ENCODE measurements around the gene REP15. TPM values are rescaled to one million over a fixed set of nuclear protein-coding genes. Genes with fewer than 3 reads are reported as not detected.

The REP15 gene
- total and polyA plus RNA-seq, 2 of the 8 experiments (the other 6 are each of a cell fraction or from before 2014, with no cell fraction given), result 0.06 to 0.73 TPM

- no peak overlapping the region for H2BK12ac ChIP-seq (ENCODE audit: low read depth, low read length)
- peaks cover 0 to 11% (median 4%) of the 10 kb centered on the region in 4 experiments; a peak in 3 of 8 replicates for H3K36me3 ChIP-seq (ENCODE audit: control insufficient read depth in 2 of 4, insufficient read depth in 4 of 4, low read length in 3 of 4)
- H2AFZ ChIP-seq (ENCODE audit: low read length), result no peak overlapping the region
- H3K23ac ChIP-seq (ENCODE audit: insufficient read length), result no peak overlapping the region
- FAIRE-seq (no peak), DNase-seq (ENCODE audit: low read depth in 1 of 2, low spot score in 2 of 2) (no peak)
- H3K4me1 ChIP-seq (replicated peaks in 1 of 4; ENCODE audit: control insufficient read depth in 3 of 4, insufficient read depth in 4 of 4, low read length in 3 of 4), result no peaks in the 10 kb centered on the region
- no peak overlapping the region for H2BK15ac ChIP-seq (ENCODE audit: low read length)
- no peak overlapping the region for H2BK20ac ChIP-seq (ENCODE audit: low read length)
- no peak overlapping the region for H3K4me3 ChIP-seq (ENCODE audit: extremely low read depth in 1 of 4, insufficient read depth in 2 of 4, low read depth in 3 of 4, low read length in 4 of 4)
- no peak overlapping the region for H3K27ac ChIP-seq (ENCODE audit: low read depth, low read length)
- CTCF ChIA-PET (ENCODE audit: partially characterized antibody), result interaction anchor here (1.3 kb wide), 1 partner anchor 23 kb away, joined by 4 read pairs; no protein-coding TSS in a partner anchor
- H2BK120ac ChIP-seq (replicated peaks; ENCODE audit: low read depth, low read length), result no peak overlapping the region
- H4K20me1 ChIP-seq (replicated peaks in 1 of 2; ENCODE audit: control insufficient read depth in 1 of 2, insufficient read depth in 2 of 2, low read length in 2 of 2), result no peaks in the 10 kb centered on the region
- H4K91ac ChIP-seq (replicated peaks; ENCODE audit: insufficient read length, low read length), result no peak overlapping the region
- no peaks in the 10 kb centered on the region for H3K9me3 ChIP-seq (ENCODE audit: insufficient read depth in 2 of 2, low read depth in 1 of 2, low read length in 1 of 2)
- TF ChIP-seq GTF2F1 (IDR thresholded peaks at IDR 0.05; ENCODE audit: borderline replicate concordance, low read depth, low read length), result no peak
- TF ChIP-seq BRCA1 (IDR thresholded peaks at IDR 0.05; ENCODE audit: low read depth, low read length), result no peak
- TF ChIP-seq KDM1A (IDR thresholded peaks at IDR 0.05; ENCODE audit: borderline replicate concordance, low read length), result no peak
- H3K9ac ChIP-seq (replicated peaks in 1 of 4; ENCODE audit: extremely low read depth in 1 of 4, low read depth in 3 of 4, low read length in 3 of 4), result no peak overlapping the region
- H2AK5ac ChIP-seq (ENCODE audit: low read depth, low read length), result no peak overlapping the region
- no peak overlapping the region for H2BK5ac ChIP-seq (ENCODE audit: low read depth, low read length)
- no peaks in the 10 kb centered on the region for H3K23me2 ChIP-seq (ENCODE audit: low read depth, low read length)
- H4K5ac ChIP-seq (ENCODE audit: insufficient read length, low read depth, low read length), result no peak overlapping the region
- H3K79me2 ChIP-seq (ENCODE audit: control insufficient read depth in 1 of 2, insufficient read depth in 2 of 2, low read length in 2 of 2), result no peaks in the 10 kb centered on the region
- POLR2A ChIA-PET (ENCODE audit: partially characterized antibody), result no interaction called here
- no peak overlapping the region for H3K56ac ChIP-seq (replicated peaks; ENCODE audit: insufficient read length, low read depth, low read length)
- H3K27me3 ChIP-seq (replicated peaks in 1 of 4; ENCODE audit: control insufficient read depth in 3 of 4, extremely low read depth in 1 of 4, insufficient read depth in 3 of 4, low read length in 3 of 4), result no peaks in the 10 kb centered on the region
- no peak overlapping the region for H3K18ac ChIP-seq (ENCODE audit: extremely low read depth, low read length)
- H3K4me2 ChIP-seq (ENCODE audit: insufficient read depth in 1 of 2, low read depth in 2 of 2, low read length in 2 of 2), result no peak overlapping the region
- no peak overlapping the region for H3K4ac ChIP-seq (replicated peaks; ENCODE audit: insufficient read length, low read depth, low read length)
- no peak overlapping the region for H3K14ac ChIP-seq (ENCODE audit: insufficient read length)
- no peak overlapping the region for H4K8ac ChIP-seq (ENCODE audit: extremely low read depth, insufficient read depth, low read length)
- no peaks in the 10 kb centered on the region for H3K79me1 ChIP-seq (ENCODE audit: low read depth, low read length)
These were observed 15.6 kb upstream of the REP15 start for GRCh38 chr12:27680619-27681018.
